GM19043 (cell line): ENCODE data around the gene ATP5PD.
"Not testable (repeated sequence)": the region's sequence is repeated elsewhere in the genome, so short reads cannot be mapped to it uniquely, and the experiment has no call there.

ENCODE experiments used
- ATAC-seq: cut with Tn5 transposase; IDR thresholded peaks from one replicate; pipeline ENCODE4 v1.9.1; 2021; ENCODE audit warnings: low read depth; ENCODE audit not compliant: unreplicated experiment

ATP5PD gene

DNA sequence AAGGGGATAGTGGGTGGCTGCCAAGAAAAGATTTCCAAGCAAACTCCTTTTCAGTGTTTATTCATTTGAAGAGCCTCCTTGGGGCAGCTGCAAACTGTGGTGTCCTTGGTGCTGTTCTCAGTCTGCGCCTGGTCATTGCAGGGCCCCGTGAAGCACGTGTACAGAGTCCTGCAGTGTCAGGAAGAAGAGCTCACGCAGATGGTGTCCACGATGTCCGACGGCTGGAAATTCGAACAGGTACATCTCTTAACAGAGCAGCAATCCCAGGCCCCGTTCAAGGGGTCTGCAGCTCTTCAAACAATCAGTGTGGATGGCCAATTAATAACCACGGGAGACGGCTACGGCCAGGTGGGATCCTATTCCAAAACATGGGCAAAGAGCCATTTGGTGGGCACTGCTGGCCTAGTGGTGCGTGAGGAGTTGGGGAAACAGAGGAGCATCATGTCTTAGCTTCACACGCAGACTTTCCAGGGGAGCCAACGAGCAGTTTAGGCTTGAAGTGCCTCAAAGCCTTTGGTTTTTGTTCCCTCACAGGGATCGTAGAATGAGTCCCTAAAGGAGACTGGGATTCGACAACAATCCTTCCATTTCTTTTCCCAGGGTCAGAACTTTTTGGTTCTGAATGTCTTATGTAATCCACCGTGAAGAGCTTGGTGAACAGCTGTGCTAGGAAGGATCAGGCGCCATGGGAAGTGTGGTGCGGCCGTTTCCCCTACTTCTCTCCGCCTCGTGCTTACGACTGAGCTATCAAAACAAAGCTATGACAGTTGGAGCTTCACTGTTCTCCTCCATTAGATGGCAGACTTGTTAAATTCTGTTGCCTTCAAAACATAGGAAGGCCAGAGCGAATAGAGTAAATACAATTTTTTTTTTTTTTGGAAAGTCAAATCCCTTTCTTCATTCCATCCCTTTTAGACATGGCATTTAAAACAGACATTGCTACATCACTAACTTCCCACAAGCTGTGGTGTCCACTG, 12.9 kb upstream of the ATP5PD start:
- no peak for ATAC-seq

DNA sequence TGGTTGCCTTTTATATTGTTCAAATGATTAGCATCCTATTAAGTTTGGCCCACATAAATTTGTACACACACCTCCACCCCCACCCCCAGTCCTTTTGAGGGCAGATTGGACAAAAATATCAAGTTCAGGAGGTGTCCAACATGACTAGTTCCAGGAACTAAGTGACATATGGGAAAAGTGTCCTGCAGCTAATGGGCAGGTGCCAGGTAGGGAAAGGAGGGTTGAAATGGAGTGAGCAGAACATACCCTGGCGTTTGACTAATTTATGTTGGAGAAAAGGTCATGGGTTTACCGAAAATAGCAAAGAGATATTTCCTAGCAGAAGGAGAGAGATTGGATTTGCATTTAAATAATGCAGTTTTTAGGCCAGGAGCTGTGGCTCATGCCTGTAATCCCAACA, 5.2 kb upstream of the ATP5PD start:
- no peak for ATAC-seq

DNA sequence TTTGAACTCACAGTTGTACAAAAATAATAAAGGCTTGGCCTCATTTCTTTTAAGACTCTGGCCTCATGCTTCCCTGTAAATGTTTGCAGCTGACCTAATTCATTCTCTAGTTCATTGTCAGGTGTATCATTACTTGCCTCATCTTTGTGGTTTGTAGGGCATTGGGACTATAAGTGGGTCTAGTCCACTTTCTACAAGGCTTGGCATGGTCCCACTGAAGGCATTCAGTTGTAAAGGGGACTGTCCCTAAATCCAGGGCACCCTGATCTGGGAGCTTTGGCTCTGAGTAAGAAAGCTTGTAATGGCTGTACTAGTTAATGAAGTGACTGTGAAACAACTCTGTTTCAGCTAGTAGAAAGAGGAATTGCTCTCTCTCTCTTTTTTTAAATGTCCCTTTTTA, 2.9 kb upstream of the ATP5PD start:
- ATAC-seq, result no peak

DNA sequence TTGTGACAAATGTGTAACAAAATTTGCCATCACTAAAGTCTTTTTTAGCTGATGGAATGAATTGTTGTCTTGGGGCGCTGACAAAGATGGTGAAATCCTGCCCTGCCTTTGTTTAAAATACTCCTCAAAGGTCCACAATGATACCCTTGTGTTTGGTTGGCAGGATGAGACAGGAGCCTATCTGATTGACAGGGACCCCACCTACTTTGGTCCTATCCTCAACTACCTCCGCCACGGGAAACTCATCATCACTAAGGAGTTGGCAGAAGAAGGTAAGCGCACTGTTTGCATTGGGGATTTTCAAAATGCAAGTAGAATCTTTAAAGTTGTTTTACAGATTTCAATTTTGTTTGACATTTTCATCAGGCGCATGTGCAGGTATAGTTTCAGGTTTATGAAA, 2.3 kb upstream of the ATP5PD start:
- no peak for ATAC-seq

DNA sequence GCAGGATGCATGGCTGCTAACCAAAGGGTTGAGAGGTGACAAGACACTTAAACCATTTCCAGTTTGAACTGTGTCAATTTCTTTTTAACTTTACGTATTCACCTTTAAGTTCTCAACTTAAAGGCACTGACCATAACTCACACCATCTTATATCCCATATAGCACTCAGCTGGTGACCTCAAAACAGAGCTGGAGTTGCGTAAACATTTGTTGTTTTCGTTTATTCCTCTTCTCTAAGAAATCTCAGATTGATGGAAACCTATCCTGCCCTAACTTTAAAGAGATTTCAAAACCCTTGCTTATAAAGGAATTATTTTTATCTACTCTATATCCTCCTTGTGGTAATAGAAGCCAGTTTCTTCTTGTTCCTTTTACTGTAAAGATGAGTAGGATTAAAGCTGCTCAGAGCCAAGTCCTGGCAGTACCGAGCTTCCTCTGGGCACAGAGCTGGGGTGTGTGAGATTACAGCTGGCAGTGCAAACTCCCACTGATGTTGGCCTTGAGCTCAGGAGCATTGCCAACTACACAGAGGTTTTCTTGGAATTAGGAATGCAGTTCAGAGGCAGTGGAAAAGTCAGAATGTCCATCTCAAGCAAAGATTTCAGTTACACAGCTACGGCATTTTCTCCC, 1.6 kb upstream of the ATP5PD start:
- ATAC-seq, result no peak

DNA sequence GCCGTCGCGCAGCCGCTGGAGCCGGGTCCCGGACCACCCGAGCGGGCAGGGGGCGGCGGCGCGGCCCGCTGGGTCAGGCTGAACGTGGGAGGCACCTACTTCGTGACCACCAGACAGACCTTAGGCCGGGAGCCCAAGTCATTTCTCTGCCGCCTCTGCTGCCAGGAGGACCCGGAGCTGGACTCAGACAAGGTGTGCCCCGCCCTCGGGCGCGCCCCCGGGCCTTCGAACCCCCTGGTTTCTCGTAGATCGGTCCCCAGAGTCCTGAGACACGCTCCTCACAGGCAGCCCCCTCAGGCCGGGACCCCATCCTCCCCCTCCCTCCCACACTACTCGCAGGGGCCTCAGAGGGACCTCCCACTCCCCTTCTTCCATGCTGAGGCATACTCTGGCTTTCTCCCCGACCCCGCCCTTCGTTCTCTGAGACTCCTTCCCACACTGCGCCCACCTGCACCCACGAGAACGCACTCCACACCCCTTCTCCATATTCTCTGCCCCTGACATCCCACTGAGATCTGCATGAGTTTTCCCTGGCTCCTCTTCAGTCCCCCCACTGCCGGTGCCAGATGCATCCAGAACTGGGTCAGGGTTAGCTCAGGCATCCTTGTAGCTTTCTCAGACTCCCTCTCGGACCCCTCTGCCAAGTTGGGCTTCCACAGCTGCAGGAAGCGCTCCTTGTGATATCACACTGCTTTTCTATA, 779 bp upstream of the ATP5PD start:
- ATAC-seq, result no peak

DNA sequence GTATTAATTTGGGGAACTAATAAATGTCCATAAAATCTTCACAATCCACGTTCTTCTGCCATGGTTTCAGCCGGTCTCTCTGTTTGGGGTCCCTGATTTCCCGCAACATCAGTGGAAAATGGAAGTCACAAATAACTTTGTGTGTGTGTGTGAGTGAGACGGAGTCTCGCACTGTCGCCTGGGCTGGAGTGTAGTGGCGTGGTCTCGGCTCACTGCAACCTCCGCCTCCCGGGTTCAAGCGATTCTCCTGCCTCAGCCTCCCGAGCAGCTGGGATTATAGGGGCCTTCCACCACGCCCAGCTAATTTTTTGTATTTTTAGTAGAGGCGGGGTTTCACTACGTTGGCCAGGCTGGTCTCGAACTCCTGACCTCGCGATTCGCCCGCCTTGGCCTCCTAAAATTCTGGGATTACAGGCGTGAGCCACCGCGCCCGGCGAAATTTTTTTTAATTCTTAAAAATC, 793 bp downstream of the ATP5PD start:
- not testable (repeated sequence) for ATAC-seq

DNA sequence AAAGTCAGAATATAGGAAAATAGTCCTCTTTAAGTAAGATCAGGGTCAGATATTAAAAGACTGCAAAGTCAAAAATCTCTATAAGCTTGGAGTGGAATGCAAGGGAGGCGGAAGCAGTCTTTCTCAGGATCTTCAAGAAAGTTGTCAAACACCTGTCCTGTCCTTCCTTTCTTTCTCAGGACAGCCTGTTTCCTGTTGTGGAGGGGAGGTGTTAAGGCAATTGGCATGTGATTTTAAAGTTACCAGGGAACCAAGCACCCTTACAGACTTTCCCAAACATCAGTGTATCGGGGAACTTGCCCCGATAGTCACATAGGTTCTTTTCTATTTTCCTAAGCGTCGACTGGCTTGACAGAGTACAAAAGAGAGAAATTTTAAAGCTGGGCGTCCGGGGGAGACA, 2.1 kb downstream of the ATP5PD start:
- ATAC-seq, result no peak

DNA sequence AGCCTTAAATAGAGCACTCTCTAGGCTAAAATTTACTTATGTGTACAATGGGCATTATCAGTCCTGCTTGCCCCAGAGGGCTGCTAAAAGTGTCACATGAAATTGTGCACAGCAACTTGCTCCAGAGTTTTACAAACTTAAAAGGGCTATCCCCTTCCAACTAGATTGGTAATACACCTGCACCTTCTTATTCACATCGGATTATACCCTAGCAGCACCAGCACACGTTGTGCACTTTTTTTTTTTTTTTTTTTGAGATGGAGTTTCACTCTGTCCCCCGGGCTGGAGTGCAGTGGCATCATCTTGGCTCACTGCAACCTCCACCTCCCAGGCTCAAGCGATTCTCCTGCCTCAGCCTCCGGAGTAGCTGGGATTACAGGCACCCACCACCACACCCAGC, 3.0 kb downstream of the ATP5PD start:
- not testable (repeated sequence) for ATAC-seq

DNA sequence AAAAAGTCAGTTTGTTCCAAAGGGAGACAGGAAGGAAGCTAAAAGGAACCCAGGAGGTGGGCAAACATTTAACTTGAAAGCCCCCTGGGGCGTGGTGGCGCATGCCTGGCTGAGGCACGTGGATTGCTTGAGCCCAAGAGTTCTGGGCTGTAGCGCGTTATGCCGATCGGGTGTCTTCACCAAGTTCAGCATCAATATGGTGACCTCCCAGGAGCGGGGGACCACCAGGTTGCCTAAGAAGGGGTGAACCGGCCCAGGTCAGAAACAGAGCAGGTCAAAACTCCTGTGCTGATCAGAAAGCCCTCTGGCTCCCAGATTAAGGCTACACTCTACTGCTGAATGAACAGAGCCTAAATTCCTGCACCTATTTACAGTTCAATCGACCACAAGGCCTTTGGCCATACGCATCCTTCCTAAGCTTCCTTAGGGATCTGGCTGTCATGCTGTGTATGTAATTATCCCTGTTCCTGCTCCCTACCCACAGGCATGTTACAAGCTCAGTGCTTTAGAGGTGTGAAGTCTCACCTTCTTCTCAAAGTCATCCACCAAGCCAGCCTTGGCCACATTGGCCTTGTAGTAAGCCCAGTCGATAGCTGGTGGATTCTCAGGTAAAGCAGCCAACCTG, 5.0 kb downstream of the ATP5PD start:
- no peak for ATAC-seq

DNA sequence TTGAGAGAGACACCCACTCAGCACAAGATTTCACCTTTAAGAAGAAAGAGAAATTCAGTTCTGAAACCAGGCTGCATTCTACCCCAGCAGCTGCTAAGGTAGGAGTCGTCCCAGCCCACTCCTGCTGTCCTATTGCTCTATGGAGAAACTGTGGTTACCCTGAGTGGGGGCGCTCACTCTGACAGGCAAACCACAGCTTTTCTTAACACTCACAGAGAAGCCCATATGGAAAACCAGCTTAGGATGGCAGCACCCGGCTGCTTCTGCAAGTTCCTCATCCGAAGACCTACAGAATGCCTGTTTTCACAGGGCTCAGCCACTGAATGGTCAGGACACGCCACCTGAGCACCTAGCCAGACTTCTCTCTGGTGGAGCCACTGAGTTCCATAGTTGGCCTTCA, 7.5 kb downstream of the ATP5PD start:
- ATAC-seq, result no peak

DNA sequence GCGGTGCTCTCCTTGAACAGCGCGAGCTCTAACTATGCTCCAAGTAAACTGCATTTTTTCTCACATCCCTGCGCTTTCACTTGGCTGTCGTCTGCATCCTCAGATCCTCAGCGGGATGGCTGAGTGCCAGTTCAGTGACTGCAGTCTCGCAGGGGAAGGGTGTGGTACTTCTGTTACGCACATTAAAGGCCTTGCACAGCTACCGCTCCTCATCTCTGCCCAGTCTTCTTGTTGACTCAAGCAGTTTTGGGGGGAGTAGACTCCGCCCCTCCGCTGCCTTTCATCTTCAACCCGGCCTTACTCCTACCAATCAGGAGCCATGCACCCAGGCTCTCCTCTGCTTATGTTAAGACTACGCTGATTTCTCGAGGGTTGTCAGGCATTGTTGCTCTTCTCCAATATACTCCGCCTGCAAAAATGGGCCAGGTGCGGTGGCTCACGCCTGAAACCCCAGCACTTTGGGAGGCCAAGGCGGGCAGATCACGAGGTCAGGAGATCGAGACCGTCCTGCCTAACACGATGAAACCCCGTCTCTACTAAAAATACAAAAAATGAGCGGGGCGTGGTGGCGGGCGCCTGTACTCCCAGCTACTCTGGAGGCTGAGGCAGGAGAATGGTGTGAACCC, 10.0 kb downstream of the ATP5PD start:
- no peak for ATAC-seq

DNA sequence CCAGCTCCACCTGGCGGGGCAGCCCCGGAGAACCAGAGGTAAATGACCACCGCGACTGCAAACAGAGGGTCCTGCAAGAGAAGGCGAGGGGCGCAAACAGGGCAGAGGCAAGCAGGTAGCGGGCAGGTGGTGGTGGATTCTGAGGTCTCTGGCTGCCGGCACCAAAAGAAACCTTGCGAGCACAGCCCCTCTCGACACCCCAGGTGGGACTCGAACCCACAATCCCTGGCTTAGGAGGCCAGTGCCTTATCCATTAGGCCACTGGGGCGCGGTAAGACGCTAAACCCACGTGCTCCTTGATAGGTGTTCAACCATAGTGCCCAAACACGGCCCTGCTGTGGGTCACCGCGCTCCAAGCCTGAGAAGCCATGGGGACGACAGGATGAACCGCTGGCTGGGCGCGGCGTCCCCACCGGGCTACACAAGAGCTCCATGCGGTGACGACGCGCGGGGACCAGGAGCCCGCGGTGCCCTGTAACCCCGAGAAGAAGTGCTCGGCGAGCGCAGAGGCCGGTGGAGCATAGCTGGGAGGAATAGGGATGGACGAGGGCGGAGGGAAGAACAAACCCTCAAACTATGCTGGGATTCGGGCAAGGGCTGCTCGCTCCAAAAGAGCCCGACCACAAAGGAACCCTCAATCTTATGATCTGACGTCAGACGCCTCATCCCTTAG, 12.4 kb downstream of the ATP5PD start:
- ATAC-seq, result peak; percentile 49

DNA sequence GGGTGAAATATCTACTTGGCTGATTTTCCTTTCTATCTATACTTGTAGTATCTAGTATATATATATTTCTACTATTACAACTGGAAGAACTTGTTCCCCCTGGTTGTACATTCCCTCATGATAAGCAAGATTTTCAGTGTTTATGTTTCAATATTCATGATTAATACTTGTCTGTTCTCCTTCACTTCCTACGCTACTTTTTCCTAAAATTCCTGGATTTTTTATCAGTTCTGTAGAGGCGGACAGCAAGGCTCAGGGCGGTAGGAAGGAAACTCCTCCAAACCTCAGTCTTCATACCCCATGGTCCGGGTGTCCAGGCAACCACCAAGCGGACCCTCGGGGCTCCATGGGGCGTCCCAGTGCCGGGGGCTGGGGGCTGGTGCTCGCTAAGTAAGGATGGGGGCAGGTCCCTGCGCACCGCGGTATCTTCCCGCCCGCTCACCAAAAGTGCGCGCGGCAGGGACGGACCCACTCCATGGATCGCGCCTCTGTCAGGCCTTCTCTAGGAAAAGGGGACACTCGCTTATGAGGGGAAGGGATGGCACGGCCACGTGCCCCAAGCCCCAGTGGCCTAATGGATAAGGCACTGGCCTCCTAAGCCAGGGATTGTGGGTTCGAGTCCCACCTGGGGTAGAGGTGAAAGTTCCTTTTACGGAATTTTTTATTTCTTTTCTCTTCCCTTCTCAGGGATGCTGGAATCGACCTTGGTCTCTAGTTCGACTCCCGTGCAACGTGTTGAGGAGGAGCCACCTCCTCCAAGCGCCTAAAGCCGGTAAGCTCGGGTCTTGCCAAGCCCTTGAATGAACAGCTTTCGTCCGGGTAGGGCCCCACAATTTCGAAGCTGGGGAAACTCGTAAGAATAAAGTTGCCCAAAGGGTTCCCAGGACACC, 13.2 kb downstream of the ATP5PD start:
- ATAC-seq, result no peak

DNA sequence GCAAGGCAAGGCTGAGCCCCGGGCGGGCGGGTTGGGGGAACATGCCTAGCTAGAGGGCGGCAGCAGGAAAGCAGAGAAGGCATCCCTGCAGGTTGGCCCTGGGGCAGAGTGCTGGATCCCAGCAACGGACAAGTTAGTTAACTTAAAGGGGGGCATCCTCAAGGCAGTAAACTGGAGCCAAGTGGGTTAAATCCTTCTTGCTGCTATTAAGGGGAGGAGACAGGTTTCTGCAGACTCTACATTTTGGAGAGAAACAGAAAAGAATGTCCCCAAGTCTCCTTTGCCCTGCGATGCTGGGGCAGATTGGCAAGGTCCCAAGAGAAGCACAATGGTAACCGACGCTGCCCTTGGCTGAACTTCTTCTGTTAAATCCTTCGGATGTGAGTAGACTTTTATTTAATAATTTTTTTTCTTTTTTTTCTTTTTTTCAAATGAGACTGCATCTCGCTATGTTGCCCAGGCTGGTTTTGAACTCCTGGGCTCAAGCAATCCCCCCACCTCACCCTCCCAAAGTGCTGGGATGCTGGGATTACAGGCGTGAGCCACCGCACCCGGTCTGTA, 14.0 kb downstream of the ATP5PD start:
- no peak for ATAC-seq

DNA sequence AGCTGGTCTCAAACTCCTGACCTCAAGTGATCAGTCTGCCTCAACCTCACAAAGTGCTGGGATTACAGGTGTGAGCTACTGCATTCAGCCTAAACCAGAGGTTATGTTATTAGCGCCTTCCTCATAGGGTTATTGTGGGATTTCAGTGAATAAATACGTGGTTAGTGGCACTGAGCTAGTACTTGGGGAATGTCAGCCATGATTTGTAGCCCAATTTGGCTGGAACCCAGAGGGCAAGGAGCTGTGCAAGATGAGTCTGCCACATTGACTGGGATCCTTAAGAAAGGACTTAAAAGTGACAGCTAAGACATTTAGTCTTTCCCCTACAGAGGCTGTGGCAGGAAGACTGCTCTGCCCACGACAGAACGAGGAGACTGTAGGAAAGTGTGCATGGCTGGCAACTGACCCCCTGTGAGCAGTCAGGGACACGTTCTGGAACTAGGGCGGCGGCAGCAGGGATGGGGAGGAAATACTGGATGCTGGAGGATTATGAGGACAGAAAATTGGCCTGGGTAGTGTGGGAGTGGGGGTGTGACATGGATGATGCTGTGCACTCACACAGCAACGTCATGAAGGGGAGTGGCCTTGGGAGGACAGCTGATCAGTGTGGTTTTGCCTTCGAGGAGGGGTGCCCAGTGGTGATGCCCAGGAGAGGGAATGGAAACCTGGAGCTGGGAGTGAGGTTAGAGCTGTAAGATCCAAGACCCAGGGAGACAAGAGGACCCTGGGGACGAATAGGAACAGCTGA, 14.6 kb downstream of the ATP5PD start:
- ATAC-seq, result no peak

DNA sequence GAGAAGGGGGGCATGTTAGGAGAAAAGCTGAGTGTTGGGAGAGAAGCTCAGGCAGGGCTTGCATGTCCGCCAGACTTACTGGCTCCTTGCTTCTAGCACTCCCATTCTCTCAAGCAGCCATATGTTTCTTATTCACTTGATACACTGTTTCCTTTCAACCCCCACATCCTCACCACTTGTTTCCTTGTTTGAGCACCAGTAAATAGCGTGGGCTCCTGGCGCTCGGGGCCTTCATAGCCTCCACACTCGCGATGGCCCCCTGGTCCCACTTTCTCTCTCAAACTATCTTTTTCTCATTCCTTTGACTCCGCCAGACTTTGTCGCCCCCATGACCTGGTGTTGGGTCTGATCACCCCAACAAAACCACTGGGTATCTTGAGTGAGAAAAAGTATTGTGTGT, 16.6 kb downstream of the ATP5PD start:
- no peak for ATAC-seq

DNA sequence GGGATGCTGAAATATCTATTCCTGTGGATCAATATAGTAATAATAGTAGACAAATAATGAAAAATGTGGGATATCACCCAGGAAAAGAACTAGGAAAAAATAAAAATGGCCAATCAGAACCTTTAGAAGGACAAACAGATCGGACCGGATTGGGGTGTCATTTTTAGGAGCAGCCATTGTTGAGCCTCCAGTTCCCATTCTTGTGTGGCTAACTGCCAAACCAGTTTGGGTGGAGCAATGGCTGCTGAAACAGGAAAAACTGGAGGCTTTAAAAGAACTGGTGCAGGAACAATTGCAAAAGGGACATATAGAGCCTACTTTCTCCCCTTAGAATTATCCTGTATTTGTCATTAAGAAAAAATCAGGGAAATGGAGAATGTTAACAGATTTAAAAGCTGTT, 20.1 kb downstream of the ATP5PD start:
- ATAC-seq, result not testable (repeated sequence)
